HG02610 (cell line): Measurements from ENCODE around the gene C6orf163.

Experiments
- ATAC-seq: cut with Tn5 transposase; IDR thresholded peaks from one replicate; pipeline ENCODE4 v1.9.1; 2021; ENCODE audit warnings: mild to moderate bottlenecking, moderate library complexity; ENCODE audit not compliant: unreplicated experiment

Gene C6orf163

DNA sequence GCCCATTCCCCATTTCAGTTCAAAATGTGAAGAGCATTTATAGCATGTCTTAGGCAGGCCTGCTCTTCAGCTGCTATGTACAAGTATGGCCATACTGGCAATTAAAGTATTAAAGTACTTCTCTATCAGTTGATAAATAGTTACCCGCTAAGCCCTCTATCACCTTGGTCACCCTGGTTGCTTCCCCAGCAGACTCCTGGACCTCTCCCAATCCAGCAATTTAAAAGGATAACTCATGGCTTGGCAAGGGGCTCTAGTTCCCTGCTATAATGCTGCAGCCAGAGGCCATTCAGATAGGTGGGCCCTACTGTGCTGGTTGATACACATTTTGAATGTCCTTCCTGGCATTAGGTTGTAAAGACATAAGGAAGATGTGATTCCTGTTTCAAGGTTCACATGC lies 7.0 kb downstream of the C6orf163 start:
- no peak for ATAC-seq

DNA sequence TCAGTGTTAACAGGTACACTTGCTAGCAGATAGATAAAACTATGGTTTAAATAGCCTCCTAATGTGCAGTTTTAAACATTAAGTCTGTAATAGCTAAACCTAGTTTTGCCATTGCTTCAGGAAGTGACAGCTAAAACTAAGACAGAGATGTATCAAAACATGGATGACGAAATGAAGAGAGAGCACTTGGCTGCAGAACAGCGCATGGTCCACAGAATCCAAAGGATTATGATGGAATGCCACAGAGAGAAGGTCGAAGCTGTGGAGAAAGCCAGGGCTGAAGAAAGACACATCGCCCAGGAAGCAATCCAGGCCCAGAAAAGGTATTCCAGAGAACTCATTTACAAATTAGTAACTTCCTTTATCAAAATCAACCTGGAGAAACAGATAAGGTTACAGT lies 11.6 kb downstream of the C6orf163 start:
- no peak for ATAC-seq

DNA sequence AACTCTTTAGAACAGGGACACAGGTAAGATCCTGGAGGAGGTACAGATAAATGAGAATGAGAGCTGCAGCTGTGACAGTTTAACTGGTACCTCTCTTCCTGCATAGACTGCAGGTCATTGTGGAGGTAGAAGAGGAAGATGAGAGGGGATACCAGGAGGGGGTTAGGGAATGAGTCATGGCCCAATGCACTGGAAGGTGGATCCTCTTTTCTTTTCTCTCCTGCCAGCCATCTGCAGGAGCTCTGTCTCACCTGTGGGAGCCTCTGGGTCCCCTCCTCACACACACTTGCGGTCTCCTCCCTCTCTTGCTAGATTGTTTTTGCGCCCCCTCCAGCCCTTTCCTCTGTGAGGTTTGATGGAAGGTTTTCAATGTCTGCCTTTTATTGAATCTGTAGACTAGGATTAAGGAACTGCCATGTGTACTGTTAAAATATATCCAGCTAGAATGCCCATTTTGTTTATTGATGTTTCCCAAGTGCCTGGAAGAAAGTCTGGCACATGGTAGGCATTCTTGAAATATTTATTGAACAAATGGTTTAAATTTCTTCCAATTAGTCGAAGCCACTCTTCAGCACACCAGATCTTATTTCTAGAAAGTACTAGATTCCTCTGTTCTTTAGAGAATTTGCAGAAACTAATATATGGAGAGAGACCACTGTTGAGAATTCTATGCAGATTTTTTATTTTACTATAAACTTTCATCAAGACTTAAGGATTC lies 13.0 kb downstream of the C6orf163 start:
- no peak for ATAC-seq

DNA sequence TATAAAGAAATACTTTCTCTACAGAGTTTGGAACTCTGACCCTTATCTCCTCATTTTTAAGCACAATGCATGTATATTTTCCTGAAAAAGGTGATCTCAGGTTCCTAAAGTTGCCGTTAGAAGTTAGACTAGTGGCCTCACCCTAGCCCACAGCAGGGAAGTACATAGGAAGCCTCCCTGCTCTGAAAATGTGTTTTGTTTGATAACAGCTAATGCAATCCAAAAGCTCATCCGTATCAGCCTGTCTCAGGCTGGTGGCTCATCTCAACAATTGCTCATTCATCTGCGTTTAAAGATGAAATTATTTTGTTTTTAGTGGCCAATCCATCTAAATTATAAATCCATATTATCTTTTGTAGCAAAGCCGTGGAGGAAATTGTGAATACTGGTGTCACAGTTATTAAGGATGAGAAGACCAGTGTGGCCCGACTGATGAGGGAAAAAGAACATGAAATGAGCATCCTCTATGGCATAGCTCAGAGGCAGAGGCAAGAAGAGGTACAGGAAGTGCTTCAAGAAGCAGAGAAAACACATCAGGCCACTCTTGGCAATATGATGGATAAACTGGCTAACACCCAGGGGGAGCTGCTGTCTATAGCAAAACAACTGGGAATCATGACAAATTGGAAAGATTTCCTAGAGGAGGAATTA lies 20.1 kb downstream of the C6orf163 start:
- no peak for ATAC-seq

DNA sequence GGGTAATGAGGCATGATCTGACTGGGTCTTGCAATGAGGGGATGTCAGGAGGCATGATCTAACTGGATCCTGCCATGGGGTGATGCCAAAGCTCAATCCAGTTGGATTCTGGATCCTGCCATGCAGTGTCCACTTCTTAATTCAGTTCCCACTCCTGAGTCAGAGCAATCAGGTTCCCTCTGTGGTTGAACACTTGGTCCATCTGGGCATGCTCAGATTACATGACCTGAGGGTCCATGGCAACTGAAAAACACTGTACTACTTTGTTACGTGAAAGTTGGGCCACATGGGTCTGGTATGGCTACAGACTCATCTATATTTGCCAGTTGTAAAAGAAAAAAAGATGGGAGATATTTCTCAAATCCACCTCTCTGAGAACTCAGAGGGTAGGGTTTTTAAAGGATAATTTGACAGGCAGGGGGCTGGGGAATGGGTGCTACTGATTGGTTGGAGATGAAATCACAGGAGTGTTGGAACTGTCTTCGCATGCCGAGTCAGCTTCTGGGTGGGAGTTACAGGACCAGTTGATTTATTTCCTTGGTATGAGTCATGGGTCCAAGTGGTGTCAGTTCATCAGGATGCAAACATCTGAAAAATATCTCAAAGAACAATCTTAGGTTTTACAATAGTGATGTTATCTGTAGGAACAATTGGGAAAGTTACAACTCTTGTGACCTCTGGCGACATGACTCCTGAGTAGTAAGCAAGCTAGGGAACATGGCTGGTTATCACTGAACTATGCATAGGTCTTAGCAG lies 21.6 kb downstream of the C6orf163 start:
- ATAC-seq = no peak

DNA sequence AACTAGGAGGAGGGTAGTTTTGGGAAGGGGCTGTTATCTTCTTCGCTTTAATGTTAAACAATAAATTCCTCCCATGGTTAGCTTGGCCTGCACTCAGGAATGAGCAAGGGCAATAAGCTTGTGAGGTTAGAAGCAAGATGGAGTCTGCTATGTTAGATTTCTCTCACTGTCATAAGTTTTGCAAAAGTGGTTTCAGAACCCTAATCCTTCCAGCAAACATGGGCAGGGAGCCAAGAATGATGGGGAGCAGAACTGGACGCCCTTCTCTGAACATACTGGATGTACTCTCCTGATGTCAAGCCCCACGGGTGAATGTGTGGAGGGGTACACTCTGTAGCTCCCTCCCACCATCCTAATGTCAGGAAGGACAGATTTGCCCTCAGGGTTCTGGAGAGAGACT lies 22.3 kb downstream of the C6orf163 start:
- no peak for ATAC-seq

DNA sequence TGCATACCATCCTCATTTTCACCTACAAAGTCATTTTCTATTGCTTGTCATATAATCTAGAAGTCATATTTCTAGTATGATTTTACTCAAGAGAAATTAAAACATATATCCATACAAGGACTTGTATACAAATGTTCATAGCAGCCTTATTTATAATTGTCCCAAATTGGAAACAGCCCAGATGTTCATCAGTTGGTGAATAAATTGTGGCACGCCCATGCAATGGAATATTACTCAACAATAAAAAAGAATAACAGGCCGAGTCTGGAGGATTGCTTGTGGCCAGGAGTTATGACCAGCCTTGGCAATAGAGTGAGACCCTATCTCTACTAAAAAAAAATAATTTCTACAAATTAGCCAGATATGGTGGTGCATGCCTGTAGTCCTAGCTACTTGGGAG lies 28.8 kb downstream of the C6orf163 start:
- ATAC-seq = no peak

DNA sequence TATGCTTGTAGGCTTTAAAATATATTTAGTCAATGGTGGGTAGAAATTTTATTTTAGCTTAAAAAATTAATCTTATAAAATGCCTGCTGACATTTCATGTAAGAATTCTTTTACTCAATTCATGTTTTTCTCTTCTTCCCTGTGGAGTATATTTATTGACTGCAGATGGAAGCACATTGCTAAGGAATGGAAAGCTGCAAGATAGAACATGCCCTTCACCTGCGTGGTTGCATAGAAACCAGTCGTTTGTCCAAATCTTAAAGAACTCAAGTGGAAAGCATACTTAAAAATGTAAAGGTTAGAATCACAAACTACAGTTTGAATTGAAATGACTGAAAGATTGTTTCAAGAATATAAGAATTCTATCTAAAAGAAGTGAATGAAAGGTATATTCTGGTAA lies 30.7 kb downstream of the C6orf163 start:
- ATAC-seq = no peak

DNA sequence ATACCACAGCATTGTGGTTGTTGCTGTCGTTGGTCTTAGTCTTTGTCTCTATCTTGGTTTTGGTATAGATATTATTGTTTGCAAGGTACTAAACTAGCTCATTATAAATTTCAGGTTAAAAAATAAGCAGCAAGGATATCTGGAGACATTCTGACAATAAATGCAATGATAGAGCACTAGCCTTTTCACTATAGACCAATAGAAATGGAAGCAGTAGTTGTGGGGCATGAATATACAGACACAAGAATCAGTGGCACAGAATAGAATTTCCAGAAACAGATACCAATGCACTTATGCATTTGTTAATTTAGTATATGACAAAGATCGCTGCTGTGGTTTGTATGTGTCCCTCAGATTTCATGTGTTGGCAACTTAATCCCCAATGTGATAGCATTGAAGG lies 32.0 kb downstream of the C6orf163 start:
- no peak for ATAC-seq

DNA sequence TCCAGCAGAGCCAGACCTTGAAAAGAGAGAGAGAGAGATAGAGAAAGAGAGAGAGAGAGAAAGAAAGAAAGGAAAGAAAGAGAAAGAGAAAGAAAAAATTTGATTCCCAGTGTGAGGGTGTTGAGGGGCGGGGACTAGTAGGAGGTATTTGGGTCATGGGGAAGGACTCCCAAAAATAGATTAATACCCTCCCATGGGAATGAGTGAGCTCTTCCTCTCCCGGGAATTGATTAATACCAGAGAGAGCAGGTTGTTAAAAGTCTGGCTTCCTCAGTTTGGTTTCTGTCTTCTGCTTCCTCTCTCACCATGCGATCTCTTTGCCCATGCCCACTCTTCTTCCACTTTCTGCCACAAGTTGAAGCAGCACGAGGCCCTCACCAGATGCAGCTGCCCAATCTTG lies 34.3 kb downstream of the C6orf163 start:
- no peak for ATAC-seq

DNA sequence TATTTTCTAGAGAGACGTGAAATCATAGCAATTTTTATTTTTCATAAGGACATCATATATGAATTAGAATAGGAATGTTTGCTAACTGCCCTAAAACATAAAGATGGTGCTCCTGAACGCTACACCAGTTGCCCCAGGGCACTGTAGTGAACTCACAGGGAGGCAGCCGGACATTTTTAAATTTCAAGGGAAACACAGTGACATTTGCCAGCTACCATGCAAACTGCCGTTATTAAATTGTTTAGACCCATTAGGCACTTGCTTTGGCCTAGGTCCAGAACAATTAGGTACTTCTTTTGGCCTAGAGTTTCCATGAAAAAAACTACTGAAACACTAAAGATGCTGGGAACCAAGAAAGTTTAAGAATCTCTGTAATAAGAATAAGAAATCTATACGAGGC lies 38.2 kb downstream of the C6orf163 start:
- no peak for ATAC-seq

DNA sequence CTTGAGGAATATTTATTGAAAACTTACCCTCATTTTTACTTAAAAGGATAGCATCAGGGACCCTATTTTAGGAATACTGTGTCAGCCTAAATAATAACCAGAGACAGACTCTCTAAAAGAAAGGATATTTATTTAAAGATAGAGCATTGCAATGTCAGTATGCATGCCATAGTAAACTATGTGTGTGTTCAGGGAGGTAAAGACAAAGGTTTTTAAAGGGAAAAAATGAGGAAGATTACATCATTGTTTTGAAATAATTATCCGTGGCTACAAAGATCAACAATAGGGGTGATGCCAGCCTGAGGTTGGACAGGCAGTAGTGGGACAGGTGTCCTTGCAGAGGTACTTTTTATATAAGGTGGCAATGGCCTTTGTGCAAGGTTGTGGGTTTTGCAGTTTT lies 39.4 kb downstream of the C6orf163 start:
- no peak for ATAC-seq

DNA sequence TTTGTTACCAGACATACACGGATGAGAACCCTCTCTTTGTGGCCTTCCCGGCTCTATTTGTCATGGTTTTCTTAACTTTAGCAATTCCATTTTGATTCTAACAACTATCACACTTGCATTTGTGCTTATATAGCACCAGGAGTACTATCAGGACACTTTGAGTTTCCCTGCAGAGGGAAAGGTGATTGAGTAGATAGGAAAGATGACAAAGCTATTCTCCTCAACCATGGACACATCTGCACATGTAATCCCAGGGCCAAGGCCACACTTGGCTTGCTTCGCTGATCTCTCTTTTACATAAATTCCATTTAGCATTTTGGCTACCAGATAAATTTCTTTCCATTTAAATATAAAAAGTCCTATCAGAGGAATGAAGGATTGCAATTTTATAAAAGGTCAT lies 39.8 kb downstream of the C6orf163 start:
- ATAC-seq = no peak

DNA sequence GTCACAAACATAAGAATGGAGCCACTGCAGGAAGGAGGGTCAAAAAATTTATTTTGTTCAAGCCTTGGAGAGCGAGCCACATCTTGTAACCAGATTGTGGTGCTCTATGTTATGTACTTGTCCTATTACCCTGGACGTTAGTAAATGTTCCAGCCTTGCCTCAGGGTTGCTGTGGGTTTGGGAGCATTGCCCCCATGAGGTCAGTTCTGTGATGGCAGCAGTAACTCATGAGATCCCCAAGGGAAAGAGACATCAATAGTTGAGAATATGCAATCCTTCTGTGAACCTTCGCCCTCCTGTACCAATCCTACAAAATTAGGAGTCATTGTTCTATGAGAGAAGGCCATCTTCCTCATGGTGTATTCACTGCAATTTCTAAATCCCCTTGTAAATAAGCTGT lies 46.7 kb downstream of the C6orf163 start:
- peak; percentile 59 for ATAC-seq

DNA sequence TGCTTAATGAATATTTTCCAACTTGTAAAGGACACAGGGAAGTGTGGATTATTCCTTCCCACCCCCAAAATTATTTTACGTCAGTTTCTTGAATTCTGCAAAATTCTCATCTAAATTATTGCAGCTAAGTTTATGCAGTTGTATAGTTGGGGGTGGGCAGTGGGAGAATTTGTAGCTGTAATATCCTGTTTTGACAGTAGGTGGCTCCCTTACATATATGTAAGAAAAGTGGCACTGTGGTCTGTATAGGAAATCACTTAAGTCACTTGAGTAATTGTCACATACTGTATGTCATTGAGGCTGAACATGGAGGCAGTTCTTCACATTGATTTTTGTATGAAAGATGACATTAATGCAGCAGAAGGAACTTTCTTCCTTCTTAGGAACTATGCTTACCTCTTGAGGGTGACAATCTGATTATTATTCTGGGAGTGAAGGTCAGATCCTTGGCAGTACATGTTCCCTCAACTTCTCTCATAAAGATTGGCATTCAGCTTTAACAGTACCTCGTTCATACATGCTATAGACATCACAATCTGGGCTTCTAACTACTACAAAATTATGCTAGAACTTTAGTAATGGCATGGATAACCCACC lies 48.5 kb downstream of the C6orf163 start:
- ATAC-seq = peak; percentile 78

DNA sequence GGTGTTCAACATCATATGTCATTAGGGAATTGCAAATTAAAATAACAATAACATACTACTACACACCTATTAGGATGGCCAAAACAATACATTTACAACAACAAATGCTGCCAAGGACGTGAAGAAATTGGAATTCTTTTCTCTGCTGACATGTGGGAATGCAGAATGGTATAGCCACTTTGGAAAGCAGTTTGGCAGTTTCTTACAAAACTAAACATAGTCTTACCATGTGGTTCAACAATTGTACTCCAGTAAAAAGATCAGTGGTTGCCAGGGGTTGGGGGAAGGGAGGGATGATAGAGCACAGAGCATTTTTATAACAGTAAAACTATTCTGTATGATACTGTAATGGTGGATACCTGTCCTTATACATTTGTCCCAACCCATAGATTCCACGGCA lies 50.8 kb downstream of the C6orf163 start:
- no peak for ATAC-seq

DNA sequence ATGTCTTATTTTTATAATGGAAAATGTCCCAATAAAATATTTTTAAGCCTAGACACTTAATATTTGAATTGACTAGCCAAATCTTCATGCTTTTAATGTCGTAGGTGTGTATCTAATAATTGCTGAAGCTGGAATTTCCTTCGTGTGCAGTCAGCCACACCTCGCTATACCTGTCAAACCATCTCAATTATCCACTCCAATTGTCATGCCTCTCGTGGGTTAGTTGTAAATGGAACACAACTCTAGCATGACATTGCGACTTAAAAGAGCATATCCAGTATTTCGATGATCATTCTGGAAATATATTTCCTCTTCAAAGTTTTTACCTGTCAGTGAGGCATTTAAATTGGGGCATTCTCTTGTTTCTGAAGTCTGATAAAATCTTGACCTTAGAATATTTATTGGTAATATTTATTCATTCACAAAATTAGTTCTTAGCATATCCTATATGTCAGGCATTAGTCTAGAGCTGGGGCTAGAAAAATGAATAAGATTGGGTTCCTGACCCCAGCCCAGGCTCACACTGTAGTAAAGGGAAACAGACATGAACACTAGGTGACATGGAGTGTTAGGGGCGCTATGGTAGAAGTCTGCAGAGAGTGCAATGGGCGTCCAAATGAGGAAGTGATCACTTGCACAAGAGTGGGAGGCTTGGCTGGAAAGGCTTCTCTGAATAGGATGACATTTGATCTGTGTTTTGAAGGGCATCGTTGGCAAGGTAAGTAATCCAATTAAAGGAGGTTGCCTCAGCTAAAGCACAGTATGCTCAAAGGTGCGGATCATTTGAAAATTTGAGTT lies 52.2 kb downstream of the C6orf163 start:
- ATAC-seq = no peak

DNA sequence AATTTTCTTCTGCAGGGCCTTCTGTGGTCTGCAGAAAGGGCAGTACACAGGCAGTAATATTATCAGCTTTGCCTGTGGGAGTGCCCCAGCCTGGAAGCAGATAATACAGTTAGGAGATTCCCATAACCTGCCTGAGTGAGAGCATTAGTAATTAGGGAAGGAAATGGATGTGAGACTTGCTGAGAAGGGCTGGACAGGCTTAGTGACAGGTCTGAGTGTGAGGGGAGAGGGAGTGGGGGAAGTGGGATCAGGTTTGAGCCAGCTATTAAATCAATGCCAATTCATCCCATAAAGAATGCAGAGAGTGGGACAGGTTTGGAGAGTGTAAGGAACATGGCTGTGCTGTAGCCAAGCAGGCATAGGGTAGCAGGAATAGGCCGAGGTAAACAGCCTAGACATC lies 53.0 kb downstream of the C6orf163 start:
- ATAC-seq = no peak

DNA sequence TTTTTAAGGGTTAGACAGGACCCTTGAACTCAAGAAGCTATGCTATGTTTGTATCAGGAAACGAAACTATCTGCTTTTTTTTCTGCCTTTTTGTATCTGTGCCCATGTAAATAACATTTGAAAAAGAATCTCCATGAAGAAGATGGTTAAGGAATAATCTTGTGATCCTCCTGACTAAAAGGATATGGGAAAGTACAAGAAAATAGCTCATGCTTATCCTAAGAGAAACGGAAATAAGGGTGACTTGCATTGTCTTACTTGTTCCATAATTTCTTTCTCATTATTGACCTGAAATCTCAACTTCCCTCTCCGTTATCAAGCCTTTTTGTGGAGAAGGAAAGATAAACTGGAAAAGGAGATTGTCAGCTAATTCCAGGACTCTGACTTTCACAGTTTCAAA lies 57.2 kb downstream of the C6orf163 start:
- no peak for ATAC-seq

DNA sequence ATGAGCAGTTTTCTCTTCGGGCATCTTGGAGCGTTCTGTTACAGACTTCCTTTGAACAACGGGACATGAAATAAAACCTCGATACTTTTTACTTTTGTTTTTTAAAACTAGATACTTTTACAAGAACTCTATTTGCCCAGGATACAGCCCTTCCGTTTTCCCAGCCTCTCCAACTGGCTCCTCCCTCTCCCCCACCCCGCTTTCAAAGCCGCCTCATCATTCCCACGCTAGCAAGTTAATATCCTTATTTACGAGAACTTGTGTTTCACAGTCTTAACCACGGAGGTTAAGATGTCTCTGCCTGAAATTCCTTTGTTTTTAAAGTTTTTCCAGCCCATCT lies 62.9 kb downstream of the C6orf163 start:
- ATAC-seq = peak; percentile 20
